ENCODE data around the gene ARHGAP19. TPM values are rescaled to one million over a fixed set of nuclear protein-coding genes. Genes with fewer than 3 reads are reported as not detected.
"Not testable (repeated sequence)": the region's sequence is repeated elsewhere in the genome, so short reads cannot be mapped to it uniquely, and the experiment has no call there.

Gene ARHGAP19
- total RNA-seq, 1 experiment from 2014 or later = 11.2 TPM

DNA sequence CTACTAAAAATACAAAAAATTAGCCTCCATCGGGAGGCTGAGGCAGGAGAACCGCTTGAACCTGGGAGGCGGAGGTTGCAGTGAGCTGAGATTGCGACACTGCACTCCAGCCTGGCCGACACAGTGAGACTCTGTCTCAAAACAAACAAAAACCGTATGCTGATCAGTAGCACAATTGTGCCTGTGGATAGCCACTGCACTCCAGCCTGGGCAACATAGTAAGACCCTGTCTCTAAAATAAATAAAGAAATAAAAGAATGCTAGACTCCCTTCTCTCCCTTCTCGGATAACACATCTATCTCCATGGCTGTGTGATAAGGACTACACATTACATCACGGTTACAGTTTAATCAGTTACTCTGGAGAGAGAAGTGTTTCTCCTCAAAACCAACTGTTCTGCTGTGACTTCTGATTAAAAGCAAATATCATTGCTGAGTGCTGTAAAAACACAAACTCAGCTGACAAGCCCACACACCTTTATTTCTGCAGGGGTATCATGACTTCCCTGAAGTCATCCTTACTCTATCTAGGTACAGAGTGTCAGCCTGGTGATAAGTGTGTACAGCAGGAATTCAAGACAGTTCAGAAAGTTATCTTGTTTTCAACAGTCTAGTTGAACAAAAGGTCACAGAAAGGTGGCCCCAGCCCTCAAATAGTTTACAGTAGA is 5.3 kb upstream of the ARHGAP19 start:
- no peak overlapping the region for H2AFZ ChIP-seq

DNA sequence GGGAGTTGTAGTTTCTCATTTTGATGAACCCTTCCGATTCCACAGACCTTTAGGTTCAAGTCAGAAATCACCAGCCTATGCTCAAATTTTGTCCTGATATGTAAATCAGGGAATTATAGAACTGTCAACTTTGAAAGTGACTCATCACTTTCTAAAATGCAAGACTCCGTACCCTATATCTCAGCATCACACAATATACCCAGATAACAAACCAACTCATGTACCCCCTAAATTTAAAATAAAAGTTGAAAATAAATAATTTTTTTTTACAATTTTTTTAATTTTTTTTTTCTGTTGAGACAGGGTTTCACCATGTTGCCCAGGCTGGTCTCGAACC is 393 bp upstream of the ARHGAP19 start:
- Histone ChIP-seq H4K20me1 (ENCODE audit: insufficient read depth) (no peaks in the 10 kb centered on the region), H3K4me1 (replicated peaks; ENCODE audit: insufficient read depth) (no peaks in the 10 kb centered on the region; the same call in 1 of the 2 replicates), H3K27me3 (ENCODE audit: insufficient read depth, low read depth) (no peaks in the 10 kb centered on the region), H3K4me2 (0 out of 2 replicates have a peak overlapping the region, but pooled peaks have one; percentile 44), H3K27ac (no peak overlapping the region), H3K36me3 (ENCODE audit: low read depth) (no peaks in the 10 kb centered on the region), H2AFZ (no peak overlapping the region), H3K4me3 (no peak overlapping the region), H3K9me3 (ENCODE audit: insufficient read depth, low read depth) (no peaks in the 10 kb centered on the region), H3F3A (ENCODE audit: insufficient read depth, low read depth) (peaks cover 11% of the 10 kb centered on the region), H3K9me2 (ENCODE audit: insufficient read depth) (no peaks in the 10 kb centered on the region), H3K79me2 (ENCODE audit: low read depth) (0 out of 2 replicates have a peak, but pooled peaks cover 10% of the 10 kb centered on the region)
- BruUV-seq (replicated peaks) = no TSS peak
- CTCF ChIA-PET = interaction anchor here (1.0 to 1.5 kb wide), 2 partner anchors 13 to 40 kb away, joined by 4 to 15 read pairs; no protein-coding TSS in a partner anchor
- TF ChIP-seq, protein P1, sequence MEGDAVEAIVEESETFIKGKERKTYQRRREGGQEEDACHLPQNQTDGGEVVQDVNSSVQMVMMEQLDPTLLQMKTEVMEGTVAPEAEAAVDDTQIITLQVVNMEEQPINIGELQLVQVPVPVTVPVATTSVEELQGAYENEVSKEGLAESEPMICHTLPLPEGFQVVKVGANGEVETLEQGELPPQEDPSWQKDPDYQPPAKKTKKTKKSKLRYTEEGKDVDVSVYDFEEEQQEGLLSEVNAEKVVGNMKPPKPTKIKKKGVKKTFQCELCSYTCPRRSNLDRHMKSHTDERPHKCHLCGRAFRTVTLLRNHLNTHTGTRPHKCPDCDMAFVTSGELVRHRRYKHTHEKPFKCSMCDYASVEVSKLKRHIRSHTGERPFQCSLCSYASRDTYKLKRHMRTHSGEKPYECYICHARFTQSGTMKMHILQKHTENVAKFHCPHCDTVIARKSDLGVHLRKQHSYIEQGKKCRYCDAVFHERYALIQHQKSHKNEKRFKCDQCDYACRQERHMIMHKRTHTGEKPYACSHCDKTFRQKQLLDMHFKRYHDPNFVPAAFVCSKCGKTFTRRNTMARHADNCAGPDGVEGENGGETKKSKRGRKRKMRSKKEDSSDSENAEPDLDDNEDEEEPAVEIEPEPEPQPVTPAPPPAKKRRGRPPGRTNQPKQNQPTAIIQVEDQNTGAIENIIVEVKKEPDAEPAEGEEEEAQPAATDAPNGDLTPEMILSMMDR (conservative IDR thresholded peaks at IDR 0.05) = no peak
- TF ChIP-seq EZH2 (IDR thresholded peaks at IDR 0.05; ENCODE audit: low read depth) = no peak
- POLR2A ChIA-PET (ENCODE audit: unreplicated experiment) = interaction anchor here (0.6 to 1.1 kb wide), 3 partner anchors 120 to 304 kb away, joined by 3 to 23 read pairs (median 9); no protein-coding TSS in a partner anchor
- no peak for DNase-seq
- intact Hi-C loops (cut with micrococcal nuclease; ENCODE audit: unreplicated experiment) = loop anchor here (1.0 to 5.0 kb wide), 2 partner anchors 27 to 39 kb away; partner anchors contain the start of gene FRAT2

More for the DNA sequence above, 5.3 kb upstream of the ARHGAP19 start:
- H3K4me3 ChIP-seq = no peak overlapping the region
- no peaks in the 10 kb centered on the region for H3K36me3 ChIP-seq (ENCODE audit: low read depth)
- H3K27me3 ChIP-seq (ENCODE audit: insufficient read depth, low read depth) = no peaks in the 10 kb centered on the region
- no TSS peak for BruUV-seq (replicated peaks)
- H3K9me3 ChIP-seq (ENCODE audit: insufficient read depth, low read depth) = no peaks in the 10 kb centered on the region
- CTCF ChIA-PET = no interaction called here
- H3K4me2 ChIP-seq = no peak overlapping the region
- H3K4me1 ChIP-seq (replicated peaks; ENCODE audit: insufficient read depth) = no peaks in the 10 kb centered on the region
- DNase-seq = no peak
- H3F3A ChIP-seq (ENCODE audit: insufficient read depth, low read depth) = no peaks in the 10 kb centered on the region
- no peak overlapping the region for H3K27ac ChIP-seq
- no peaks in the 10 kb centered on the region for H4K20me1 ChIP-seq (ENCODE audit: insufficient read depth)
- POLR2A ChIA-PET (ENCODE audit: unreplicated experiment) = no interaction called here
- H3K79me2 ChIP-seq (ENCODE audit: low read depth) = no peaks in the 10 kb centered on the region
- TF ChIP-seq EZH2 (IDR thresholded peaks at IDR 0.05; ENCODE audit: low read depth) = no peak
- TF ChIP-seq, protein P1 (conservative IDR thresholded peaks at IDR 0.05) = no peak
- intact Hi-C loops (cut with micrococcal nuclease; ENCODE audit: unreplicated experiment) = no loop called here
- H3K9me2 ChIP-seq (ENCODE audit: insufficient read depth) = no peaks in the 10 kb centered on the region

DNA sequence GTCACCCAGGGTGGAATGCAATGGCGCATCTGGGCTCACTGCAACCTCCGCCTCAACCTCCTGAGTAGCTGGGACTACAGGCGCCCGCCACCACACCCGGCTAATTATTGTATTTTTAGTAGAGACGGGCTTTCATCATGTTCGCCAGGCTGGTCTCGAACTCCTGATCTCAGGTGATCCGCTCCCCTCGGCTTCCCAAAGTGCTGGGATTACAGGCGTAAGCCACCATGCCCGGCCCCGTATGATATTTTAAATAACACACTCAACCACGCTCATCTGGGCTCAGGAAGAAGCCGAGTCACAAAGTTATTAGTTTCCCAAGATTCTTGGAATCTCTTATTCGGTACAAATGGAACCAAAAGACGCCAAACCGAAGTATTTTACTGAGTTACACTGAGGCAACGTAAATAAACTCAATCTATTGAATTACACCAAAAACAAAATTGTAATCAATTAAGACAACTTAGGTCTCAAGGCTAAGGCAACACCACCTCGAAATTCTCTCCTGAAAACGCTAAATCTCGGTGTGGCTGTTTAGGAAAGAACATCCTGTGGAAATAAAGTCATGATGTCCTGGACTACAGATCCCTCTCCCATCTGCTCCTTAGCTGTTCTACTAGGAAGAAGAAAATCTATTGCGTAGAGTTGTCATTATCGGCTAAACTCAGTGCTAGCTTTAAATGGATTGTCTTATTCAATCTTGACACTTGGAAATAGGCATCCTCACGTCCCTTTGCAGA is 910 bp downstream of the ARHGAP19 start:
- CTCF ChIA-PET = interaction anchor here (1.0 to 1.5 kb wide), 2 partner anchors 12 to 42 kb away, joined by 4 to 15 read pairs; no protein-coding TSS in a partner anchor
- intact Hi-C loops (cut with micrococcal nuclease; ENCODE audit: unreplicated experiment) = loop anchor here (1.0 to 5.0 kb wide), 3 partner anchors 29 to 109 kb away; partner anchors contain the start of genes FRAT2 and RRP12
- BruUV-seq (replicated peaks) = TSS peak; percentile 97
- H3K4me2 ChIP-seq = peak overlapping the region; percentile 80
- H3K9me2 ChIP-seq (ENCODE audit: insufficient read depth) = no peaks in the 10 kb centered on the region
- peaks cover 11% of the 10 kb centered on the region for H3F3A ChIP-seq (ENCODE audit: insufficient read depth, low read depth)
- peak overlapping the region; percentile 54 for H3K27ac ChIP-seq
- no peaks in the 10 kb centered on the region for H4K20me1 ChIP-seq (ENCODE audit: insufficient read depth)
- H3K9me3 ChIP-seq (ENCODE audit: insufficient read depth, low read depth) = no peaks in the 10 kb centered on the region
- POLR2A ChIA-PET (ENCODE audit: unreplicated experiment) = interaction anchor here (0.6 to 0.7 kb wide), 4 partner anchors 36 to 396 kb away, joined by 3 to 5 read pairs (median 3); no protein-coding TSS in a partner anchor
- H2AFZ ChIP-seq = peak overlapping the region; percentile 82
- H3K27me3 ChIP-seq (ENCODE audit: insufficient read depth, low read depth) = no peaks in the 10 kb centered on the region
- no peaks in the 10 kb centered on the region; the same call in 1 of the 2 replicates for H3K4me1 ChIP-seq (replicated peaks; ENCODE audit: insufficient read depth)
- H3K4me3 ChIP-seq = peak overlapping the region; percentile 61
- 0 out of 2 replicates have a peak, but pooled peaks cover 10% of the 10 kb centered on the region for H3K79me2 ChIP-seq (ENCODE audit: low read depth)
- no peaks in the 10 kb centered on the region for H3K36me3 ChIP-seq (ENCODE audit: low read depth)
- TF ChIP-seq, protein P1 (conservative IDR thresholded peaks at IDR 0.05) = no peak
- DNase-seq = no peak

DNA sequence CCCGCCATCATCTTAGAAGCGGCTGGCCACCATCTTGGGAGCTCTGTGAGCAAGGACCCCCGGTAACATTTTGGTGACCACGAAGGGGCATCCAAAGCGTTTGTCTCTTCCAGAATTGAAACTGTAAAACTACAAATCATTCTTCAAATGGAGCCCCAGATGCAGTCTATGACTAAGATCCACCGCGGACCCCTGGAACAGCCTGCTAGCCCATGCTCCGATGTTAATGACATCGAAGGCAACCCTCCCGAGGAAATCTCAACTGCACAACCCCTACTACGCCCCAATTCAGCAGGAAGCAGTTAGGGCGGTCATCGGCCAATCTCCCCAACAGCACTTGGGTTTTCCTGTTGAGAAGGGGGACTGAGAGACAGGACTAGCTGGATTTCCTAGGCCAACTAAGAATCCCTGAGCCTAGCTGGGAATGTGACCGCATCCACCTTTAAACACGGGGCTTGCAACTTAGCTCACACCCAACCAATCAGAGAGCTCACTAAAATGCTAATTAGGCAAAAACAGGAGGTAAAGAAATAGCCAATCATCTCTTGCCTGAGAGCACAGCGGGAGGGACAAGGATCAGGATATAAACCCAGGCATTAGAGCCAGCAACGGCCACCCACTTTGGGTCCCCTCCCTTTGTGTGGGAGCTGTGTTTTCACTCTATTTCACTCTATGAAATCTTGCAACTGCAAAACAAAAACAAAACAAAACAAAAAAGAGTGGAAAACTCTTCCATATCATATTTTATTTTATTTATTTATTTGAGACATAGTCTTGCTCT is 1.7 kb downstream of the ARHGAP19 start:
- Histone ChIP-seq H3F3A (ENCODE audit: insufficient read depth, low read depth) (peaks cover 11% of the 10 kb centered on the region), H3K4me3 (peak overlapping the region; percentile 61; the same call in 1 of the 2 replicates), H3K27ac (peak overlapping the region; percentile 54; the same call in 1 of the 2 replicates), H2AFZ (peak overlapping the region; percentile 82; the same call in 1 of the 2 replicates), H3K4me2 (peak overlapping the region; percentile 80)
- H3K9me3 ChIP-seq (ENCODE audit: insufficient read depth, low read depth); H3K36me3 ChIP-seq (ENCODE audit: low read depth); H4K20me1 ChIP-seq (ENCODE audit: insufficient read depth); H3K4me1 ChIP-seq (replicated peaks; ENCODE audit: insufficient read depth); H3K9me2 ChIP-seq (ENCODE audit: insufficient read depth); H3K79me2 ChIP-seq (ENCODE audit: low read depth); BruUV-seq (replicated peaks); CTCF ChIA-PET; H3K27me3 ChIP-seq (ENCODE audit: insufficient read depth, low read depth): not testable (repeated sequence)
- DNase-seq = peak in 1 of 2 experiments; percentile 16
- POLR2A ChIA-PET (ENCODE audit: unreplicated experiment) = interaction anchor here (0.6 to 0.8 kb wide), 4 partner anchors 12 to 397 kb away, joined by 3 to 5 read pairs (median 4); partner anchors contain the start of gene AVPI1
- intact Hi-C loops (cut with micrococcal nuclease; ENCODE audit: unreplicated experiment) = loop anchor here (2.0 to 5.0 kb wide), 2 partner anchors 42 to 110 kb away; partner anchors contain the start of genes FRAT2 and RRP12
